Urinary bladder (tissue), 4 donors: ENCODE data around the gene HTRA2. TPM values are rescaled to one million over a fixed set of nuclear protein-coding genes. Genes with fewer than 3 reads are reported as not detected.

Source experiments
- DNase-seq: peaks from one replicate; pipeline ENCODE4 v3.0.0-alpha.2; 2015; ENCODE audit errors: extremely low spot score
- H3K27ac ChIP-seq: one replicate; pipeline ENCODE4 v1.5.1; 2013; ENCODE audit warnings: low read depth, mild to moderate bottlenecking, moderate library complexity
- H3K36me3 ChIP-seq: one replicate; pipeline ENCODE4 v1.6.1; 2013; ENCODE audit warnings: mild to moderate bottlenecking, moderate library complexity; ENCODE audit not compliant: insufficient read depth
- H3K4me1 ChIP-seq: one replicate; pipeline ENCODE4 v1.6.1; 2013; ENCODE audit warnings: mild to moderate bottlenecking, moderate library complexity; ENCODE audit not compliant: insufficient read depth
- H3K4me3 ChIP-seq: one replicate; pipeline ENCODE4 v1.5.1; 2013; ENCODE audit warnings: low read depth, low read length
- WGBS: extraction: QIAGEN DNeasy Blood & Tissue Kit; methylation state at CpG from one replicate; pipeline ENCODE4 v1.1.7; 2013; 5-methylcytosine and 5-hydroxymethylcytosine counted together
- polyA plus RNA-seq: library from polyadenylated mRNA; stranded (reverse); fragments of 200-250 nt; gene quantifications from one replicate; pipeline ENCODE4 v1.2.3, GENCODE V29; 2013
- total RNA-seq: library from RNA; depleted of rRNA; stranded (reverse); fragments of >200 nt; gene quantifications from one replicate; pipeline ENCODE4 v1.2.3, GENCODE V29; 2014
- donor health status: healthy with polysubstance abuse.
- donor health status: healthy.

The HTRA2 gene
- total and polyA plus RNA-seq, 2 donors = 25.1 to 37.3 TPM

DNA sequence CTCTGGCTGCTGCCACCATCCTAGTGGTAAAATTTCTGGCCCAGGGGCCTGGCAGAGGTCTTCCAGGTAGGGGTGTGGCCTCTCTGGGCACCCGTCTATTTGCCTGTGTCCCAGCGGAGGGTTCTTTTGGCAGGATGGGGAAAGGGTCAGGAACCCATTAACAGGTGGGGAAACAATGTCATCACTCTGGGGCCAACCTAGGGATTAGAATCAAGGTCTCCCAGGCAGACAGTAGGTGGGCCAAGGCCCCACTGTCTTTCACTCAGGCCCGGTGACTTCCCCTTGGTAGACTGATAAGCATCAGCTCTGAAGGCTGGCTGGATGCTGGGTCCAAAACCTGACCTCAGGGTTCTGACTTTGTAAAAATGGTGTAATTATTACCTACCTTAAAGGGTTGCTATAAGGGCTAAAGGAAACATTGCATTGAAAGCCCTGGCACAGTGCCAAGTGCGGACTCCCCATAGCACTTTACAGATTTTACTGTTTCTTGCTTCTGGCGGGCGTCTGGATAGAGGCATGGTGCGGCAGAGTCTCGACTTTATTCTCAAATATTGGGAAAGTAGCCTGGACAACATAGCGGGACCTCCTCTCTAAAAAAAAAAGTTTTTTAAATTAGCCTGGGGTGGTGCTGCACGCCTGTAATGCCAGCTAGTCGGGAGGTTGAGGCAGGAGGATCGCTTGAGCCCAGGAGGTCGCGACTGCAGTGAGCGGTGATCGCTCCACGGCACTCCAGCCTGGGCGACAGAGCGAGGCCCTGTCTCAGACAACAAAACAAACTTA lies 32.5 kb upstream of the HTRA2 start:
- Histone ChIP-seq H3K36me3 (peaks cover 2% of the 10 kb centered on the region), H3K27ac (no peak overlapping the region), H3K4me1 (no peaks in the 10 kb centered on the region), H3K4me3 (no peak overlapping the region)
- DNase-seq = no peak
- WGBS = 34% methylated on average over 19 of the region's 19 CpGs

DNA sequence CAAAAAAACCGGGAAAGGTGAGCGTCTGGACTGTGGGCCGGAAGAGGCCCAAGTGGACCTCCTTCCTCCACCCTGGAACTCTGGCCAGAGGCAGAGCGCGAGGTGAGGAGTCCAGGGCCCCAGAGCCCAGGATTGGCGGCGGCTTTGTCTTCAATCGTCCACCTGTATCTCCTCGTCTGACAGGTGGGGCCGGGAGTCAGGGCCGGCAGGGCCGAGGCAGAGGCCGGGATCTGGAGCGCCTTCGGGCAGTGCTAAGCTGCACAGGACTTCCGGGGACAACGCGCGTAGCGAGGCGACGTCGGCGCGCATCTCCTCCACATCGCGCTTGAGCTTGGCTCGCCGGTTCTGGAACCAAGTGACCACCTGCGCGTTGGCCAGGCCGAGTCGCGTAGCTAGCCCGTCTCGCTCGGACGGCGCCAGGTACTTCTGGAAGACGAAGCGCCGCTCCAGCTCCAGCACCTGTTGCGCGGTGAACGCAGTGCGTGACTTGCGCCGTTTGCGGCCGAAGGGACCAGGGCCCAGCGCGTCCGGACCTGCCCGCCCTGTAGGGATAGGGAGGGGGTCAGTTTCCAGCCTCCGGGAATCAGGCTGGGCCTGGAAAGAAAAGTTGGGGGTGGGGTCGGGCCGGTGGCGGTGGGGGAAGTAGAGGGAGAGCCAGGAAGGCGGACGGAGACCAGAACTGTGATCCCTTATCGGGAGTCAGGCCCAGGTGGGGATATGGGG lies 31.8 kb upstream of the HTRA2 start:
- Histone ChIP-seq H3K4me1 (no peaks in the 10 kb centered on the region), H3K27ac (no peak overlapping the region), H3K36me3 (no peaks in the 10 kb centered on the region), H3K4me3 (peak overlapping the region; percentile 17)
- no peak for DNase-seq
- 3% methylated on average over 61 of the region's 61 CpGs for WGBS

DNA sequence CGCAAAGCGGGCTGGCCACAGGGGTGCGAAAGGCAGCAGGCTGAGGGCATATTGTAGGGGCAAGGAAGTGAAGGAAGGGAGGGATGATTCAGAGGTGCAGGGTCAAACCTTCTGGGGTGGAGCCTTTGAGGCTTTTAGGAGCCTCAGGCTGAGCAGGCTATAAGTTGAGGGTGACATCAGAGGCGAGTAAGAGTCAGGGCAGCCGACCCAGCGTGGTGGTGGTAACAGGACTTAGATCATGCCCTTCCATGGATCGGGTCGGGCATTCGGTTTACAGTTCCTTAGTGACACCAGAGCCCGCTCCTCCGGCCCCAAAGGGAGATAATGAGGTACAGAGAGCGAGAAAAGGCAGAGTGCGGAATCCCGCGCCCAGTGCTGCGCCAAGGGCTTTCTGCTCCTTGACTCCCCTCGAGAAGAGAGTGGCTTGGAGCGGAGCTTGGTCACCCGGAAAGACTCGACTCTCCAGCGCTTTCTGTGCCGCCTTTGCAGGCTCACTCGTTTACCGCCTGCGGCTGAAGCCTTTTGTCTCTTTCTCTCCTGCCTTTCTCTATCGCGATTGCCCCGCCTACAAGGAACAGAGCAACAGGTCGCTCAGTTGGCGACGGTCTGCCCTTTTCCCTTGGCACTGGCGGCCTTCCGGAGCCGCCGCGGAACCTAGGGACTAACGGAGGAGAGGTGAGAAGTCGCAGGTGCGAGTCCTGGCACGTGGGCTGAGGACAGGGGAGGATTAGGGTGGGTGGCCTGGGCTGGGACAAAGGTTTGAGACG lies 31.1 kb upstream of the HTRA2 start:
- no peak for DNase-seq
- WGBS = 1% methylated on average over 41 of the region's 41 CpGs
- Histone ChIP-seq H3K4me3 (peak overlapping the region; percentile 1), H3K27ac (no peak overlapping the region), H3K4me1 (no peaks in the 10 kb centered on the region), H3K36me3 (no peaks in the 10 kb centered on the region)

DNA sequence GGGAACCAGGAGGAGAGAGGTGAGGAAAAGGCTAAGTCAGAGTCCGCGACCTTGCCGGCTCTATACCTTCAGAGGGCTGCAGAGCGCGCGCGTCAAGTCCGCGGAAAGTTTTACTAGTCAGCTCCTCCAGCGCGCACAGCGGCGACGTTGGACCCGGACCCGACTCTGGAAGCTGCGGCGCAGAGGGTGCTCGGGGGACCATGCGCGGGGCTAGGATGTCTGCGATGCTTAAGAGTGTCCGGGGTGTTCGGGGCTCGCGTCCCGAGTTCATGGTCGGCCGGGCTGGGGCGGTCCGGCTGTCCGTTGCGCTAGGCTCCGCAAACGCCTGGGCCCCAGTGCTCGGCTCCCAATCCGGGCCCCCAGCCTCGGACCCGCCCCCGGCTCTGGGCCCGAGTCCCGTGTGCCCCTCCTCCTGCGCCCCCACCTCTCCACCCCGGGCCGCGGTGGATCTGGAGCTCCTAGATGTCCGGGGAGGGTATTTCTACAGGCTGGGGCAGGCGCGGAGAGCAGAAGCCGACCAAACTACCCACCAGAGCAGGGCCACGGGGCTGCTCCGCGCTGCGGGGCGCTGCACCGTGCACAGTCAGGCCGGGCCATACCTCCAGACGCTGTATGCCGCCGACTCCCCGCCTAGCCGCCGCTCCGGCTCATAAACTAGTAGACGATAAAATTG lies 30.3 kb upstream of the HTRA2 start, which contains the start of gene LBX2:
Gene LBX2 (minus strand): TSS at position 337 of the 673 bp plus-strand sequence. CDS start 66 bp downstream, at position 271.
- WGBS = 2% methylated on average over 65 of the region's 65 CpGs
- no peaks in the 10 kb centered on the region for H3K4me1 ChIP-seq
- no peak within 1 kb of the TSS for H3K27ac ChIP-seq
- no peak within 1 kb of the TSS for H3K4me3 ChIP-seq
- no peaks in the 10 kb centered on the region for H3K36me3 ChIP-seq
- no peak for DNase-seq

DNA sequence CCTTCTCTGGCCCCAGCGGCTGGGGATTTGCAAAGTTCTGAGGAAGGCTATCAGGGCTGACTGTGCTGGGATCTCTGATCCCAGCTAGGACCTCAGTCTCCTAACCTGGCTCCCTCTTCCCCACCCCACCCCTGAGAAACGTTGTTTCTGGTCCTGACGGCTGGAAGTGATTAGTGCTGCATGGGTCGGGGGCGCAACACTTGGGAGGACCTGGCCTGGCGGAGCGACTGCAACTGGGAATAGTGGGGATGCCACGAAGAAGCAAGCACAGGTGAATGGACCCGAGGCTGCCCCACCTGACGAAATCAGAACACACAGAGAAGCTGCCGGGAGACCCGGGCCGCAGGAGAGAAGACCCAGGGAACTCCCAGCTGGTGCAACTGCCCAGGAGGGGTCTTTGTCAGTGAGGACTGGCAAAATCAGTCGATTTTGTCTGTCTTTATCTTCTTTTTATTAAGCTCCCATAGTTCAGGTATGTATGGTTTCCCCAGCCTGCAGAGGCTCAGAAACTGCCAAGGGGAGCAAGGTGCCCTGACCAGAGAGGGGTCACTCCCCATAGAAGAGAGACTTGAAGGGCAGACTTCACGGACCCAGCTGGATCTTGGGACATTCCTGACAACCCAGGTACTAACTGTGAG lies 29.7 kb upstream of the HTRA2 start:
- H3K4me1 ChIP-seq = no peaks in the 10 kb centered on the region
- 47% methylated on average over 15 of the region's 15 CpGs for WGBS
- H3K36me3 ChIP-seq = no peaks in the 10 kb centered on the region
- no peak for DNase-seq
- H3K27ac ChIP-seq = no peak overlapping the region
- H3K4me3 ChIP-seq = no peak overlapping the region

DNA sequence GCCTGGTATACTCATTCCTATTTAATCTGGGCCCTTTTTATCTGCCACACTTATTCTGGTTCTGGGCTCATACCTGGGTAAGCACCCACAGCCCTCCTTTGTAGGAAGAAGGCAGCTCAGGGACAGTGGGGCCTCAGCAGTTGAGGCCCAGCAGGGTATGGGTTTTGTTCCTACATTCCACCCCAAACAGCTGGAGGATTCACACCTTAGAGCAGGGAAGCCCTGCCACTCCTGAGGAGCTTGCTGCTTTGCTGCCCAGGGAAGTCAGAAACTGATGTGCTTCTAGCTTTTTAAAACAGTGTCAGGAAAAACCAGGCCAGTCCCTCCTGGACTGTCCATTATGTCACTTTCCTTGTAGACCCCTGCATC lies 29.2 kb upstream of the HTRA2 start:
- no peaks in the 10 kb centered on the region for H3K4me1 ChIP-seq

DNA sequence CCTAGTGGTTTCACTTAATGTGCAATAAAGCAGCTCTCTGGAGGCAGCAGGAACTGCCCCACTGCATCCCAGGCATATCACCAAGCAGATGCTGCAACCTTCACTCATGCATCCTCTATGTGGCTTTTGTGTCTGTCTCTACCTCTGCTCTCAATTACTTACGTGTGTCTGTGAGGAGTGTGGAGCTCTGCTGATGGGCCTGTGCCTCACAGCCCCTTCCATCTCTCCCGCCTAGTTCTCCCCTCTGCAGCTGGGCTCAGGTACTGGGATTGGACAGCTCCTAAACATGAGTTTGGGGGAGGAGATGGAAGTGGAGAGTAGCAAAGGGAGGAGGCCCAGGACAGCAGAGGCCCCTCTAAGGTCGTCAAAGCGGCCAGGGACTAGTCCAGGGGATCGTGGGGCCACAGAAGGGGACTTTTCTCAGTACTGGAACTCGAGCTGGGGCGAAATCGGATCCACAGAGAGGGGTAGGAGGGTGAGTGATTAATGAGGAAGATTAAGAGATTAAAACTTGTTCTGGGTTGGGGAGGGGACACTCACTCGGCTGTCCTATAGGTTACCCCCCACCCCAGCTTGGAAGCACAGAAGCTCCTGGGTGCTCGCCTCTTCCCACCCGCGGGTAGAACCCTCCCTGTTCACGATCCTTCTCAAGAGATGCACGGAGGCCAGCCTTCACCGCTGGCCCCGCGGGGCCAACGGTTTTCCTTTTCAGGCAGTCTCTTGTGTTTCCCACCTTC lies 28.2 kb upstream of the HTRA2 start:
- Histone ChIP-seq H3K4me3 (no peak overlapping the region), H3K4me1 (no peaks in the 10 kb centered on the region), H3K27ac (no peak overlapping the region), H3K36me3 (no peaks in the 10 kb centered on the region)
- 81% methylated on average over 18 of the region's 18 CpGs for WGBS
- no peak for DNase-seq

More for the DNA sequence above, 29.2 kb upstream of the HTRA2 start:
- H3K4me3 ChIP-seq = no peak overlapping the region
- H3K27ac ChIP-seq = no peak overlapping the region
- no peaks in the 10 kb centered on the region for H3K36me3 ChIP-seq
- DNase-seq = no peak

DNA sequence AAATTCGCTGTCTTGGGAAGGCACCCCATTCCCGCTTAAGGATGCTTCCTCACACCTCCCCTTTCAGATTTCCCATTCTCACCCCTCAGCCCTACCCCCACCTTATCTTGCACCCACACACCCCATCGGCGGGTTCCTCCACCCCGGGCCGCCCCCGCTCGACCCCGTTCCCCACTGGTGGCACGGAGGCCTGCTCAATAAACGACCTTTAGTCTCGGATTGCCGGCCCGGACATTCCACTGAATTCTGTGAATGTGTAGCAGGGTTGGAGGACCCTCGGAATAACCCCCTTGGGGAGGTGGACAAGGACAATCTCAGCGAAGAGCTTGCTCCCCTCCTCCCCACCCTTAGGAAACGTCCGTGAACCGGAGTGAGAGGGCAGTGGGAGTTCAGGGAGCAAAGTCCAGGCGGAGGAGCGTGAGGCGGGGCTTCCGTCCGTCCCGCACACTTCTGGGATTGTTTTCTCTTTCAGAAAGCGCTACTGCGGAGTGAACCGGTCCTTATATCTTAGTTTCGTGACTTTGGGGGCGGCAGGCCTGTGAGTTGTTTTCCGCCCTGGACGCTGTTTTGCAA lies 27.5 kb upstream of the HTRA2 start:
- no peaks in the 10 kb centered on the region for H3K4me1 ChIP-seq
- no peak for DNase-seq
- 29% methylated on average over 32 of the region's 32 CpGs for WGBS
- peak overlapping the region; percentile 48 for H3K4me3 ChIP-seq
- H3K36me3 ChIP-seq = no peaks in the 10 kb centered on the region
- no peak overlapping the region for H3K27ac ChIP-seq

DNA sequence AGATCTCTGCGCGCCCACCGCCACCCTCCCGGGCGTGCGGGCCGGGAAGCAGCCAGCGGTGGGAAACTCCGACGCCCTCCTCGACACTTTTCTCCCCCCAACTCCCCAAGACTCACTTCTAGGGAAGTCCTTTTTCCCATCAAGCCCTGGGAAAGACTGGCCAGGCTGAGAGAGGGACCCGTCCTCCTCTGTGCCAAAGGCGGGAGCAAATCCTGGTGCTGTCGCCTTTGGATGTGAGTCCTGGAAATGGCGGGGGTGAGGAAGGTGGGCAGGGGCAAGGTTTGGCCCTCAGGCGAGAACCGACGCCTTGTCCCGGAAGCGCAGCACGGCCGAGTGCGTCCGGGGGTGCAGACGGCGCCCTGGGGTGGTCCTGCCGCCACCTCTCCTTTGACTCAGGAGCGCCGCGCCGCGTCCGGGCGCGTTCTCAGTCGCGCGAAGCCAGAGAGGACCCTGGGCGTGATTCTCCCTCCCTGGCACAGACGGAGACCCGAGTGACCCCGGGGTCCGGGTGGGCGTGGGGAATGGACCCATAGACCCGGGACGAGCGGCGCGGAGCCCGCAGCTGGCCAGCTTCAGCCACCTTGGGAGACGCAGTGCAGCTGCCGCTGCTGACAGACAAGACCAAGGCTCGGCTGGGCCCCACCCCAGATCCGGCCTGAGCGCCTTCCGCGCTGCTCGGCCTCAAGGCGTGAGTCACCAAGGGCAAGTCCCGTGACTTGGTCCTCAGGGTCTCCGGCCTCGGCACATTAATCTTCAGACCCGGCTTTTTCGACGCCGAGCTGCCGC lies 26.8 kb upstream of the HTRA2 start:
- WGBS = 3% methylated on average over 67 of the region's 67 CpGs
- no peak overlapping the region for H3K27ac ChIP-seq
- no peaks in the 10 kb centered on the region for H3K4me1 ChIP-seq
- H3K4me3 ChIP-seq = peak overlapping the region; percentile 48
- DNase-seq = no peak
- H3K36me3 ChIP-seq = no peaks in the 10 kb centered on the region

DNA sequence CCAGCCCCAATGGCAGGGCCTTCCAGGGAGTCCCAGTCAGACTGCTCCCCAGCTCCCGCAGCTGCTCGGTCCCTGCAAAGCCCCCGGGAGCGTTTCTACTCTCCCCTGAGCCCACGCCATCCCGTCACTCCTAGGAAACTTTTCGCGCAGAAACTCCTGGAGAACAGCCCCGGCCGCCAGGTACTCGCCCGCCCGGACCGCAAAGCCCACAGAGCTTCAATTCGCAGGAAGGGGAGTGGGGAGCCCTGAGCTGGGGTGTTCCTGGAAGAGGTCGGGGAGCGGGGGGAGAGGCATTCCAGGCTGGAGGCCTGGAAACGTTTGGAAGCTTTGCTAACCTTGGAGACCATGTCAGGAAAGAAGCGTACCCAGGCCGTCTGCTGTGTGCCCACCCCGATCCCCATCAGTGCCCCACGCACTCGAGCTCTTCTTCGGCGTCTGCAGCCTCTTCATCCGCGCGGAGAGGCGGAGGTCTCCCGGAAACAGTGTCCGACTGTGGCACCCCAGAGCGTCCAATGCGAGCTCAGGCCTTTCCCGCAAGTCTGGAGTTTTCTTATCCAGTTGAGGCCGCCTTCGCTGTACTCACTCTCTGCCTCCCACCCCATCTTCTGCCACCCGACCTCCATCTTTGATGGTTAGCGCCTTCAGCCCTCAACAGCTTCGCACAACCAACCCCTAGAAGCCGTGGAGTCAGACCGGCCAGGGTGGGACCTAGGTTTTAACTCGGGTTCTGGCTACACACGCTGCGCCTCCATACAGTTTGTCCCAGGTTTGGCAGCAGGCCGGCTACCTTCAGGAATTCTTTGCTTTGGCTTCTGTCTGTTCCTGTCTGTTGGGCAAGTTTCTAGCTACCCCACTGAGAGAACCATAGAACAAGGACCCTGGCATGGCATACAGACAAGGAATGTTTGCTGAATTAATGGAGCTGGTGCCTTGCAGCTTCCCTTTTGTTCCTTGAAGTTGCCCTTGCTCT lies 25.9 kb upstream of the HTRA2 start:
- Histone ChIP-seq H3K27ac (no peak overlapping the region), H3K4me3 (peak overlapping the region; percentile 48), H3K36me3 (no peaks in the 10 kb centered on the region), H3K4me1 (no peaks in the 10 kb centered on the region)
- 43% methylated on average over 45 of the region's 45 CpGs for WGBS
- DNase-seq = no peak

DNA sequence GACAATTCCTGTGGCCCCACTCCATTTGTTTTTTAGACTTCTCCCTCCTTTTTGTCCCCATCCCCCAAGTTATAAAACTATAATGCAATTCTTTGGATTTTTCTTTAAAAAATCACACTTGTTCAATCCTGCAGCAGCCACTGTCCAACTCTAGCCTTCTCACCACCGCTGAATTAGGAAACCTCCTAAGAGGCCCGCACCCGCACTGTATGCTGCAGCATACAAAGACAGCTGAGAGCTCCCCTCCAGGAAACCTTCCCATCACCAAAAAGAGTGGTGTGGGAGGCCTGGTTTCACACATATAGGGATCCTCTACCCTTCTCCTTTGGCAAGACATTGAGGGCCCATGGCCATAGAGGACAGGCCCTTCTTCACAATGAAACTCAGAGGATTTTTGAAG lies 25.1 kb upstream of the HTRA2 start:
- H3K4me3 ChIP-seq = no peak overlapping the region
- no peaks in the 10 kb centered on the region for H3K4me1 ChIP-seq
- H3K36me3 ChIP-seq = no peaks in the 10 kb centered on the region
- 95% methylated on average over 3 of the region's 3 CpGs for WGBS
- DNase-seq = no peak
- no peak overlapping the region for H3K27ac ChIP-seq
